COLO668 (cell line): ENCODE results near the gene MRPL55.

Experiments used
- DNase-seq: peaks from one replicate; lab custom pipeline; 2025; ENCODE audit not compliant: unreplicated experiment; lab: John Stamatoyannopoulos, UW

Gene MRPL55

DNA sequence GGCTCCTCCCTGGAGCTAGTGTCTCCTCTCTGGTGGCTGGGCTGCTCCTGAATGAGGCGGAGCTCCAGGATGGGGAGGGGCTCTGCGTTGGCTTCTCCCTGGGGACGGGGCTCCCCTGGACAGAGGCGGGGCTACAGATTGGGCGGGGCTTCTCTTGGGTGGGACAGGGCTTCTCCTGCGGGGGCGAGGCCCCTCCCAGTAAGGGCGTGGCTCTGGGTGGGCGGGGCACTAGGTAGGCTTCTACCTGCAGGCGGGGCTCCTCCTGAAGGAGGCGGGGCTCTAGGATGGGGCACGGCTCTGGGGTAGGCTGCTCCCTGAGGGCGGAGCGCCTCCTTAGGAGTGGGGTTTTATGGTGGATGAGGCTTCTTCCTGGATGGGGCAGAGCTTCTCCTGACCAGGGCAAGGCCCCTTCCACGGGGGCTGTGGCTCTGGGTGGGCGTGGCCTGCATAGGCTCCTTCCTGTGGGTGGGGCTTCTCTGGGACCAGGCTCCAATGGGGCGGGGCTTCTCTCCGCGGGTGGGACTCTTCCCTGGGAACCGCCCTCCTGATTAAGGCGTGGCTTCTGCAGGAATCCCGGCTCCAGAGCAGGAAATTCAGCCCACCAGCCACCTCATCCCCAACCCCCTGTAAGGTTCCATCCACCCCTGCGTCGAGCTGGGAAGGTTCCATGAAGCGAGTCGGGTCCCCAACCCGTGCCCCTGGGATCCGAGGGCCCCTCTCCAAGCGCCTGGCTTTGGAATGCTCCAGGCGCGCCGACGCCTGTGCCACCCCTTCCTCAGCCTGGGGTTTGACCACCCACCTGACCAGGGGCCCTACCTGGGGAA is 49.3 kb downstream of the MRPL55 start:
- peak; percentile 79 for DNase-seq

DNA sequence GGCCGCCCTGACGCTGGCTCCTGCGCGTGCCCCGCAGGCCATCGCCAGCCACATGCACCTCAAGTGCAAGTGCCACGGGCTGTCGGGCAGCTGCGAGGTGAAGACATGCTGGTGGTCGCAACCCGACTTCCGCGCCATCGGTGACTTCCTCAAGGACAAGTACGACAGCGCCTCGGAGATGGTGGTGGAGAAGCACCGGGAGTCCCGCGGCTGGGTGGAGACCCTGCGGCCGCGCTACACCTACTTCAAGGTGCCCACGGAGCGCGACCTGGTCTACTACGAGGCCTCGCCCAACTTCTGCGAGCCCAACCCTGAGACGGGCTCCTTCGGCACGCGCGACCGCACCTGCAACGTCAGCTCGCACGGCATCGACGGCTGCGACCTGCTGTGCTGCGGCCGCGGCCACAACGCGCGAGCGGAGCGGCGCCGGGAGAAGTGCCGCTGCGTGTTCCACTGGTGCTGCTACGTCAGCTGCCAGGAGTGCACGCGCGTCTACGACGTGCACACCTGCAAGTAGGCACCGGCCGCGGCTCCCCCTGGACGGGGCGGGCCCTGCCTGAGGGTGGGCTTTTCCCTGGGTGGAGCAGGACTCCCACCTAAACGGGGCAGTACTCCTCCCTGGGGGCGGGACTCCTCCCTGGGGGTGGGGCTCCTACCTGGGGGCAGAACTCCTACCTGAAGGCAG is 50.0 kb downstream of the MRPL55 start:
- DNase-seq, result peak; percentile 76

- DNase-seq, result no peak
Observed at GRCh38 chr1:228058172-228058948, 50.7 kb downstream of the MRPL55 start.
